H1 (cell line): ENCODE data around the gene MPV17. TPM values are rescaled to one million over a fixed set of nuclear protein-coding genes. Genes with fewer than 3 reads are reported as not detected.

Experiments used
- CTCF ChIA-PET: fragments of 300-600 bp; sonication (Branson Sonifier 250); formaldehyde crosslinking; loops from one replicate; lab custom pipeline; 2021; ENCODE audit not compliant: partially characterized antibody; lab: Charles Lee
- POLR2A ChIA-PET: fragments of 300-600 bp; sonication (Branson Sonifier 250); formaldehyde crosslinking; loops from one replicate; lab custom pipeline; 2021; ENCODE audit warnings: inconsistent platforms; ENCODE audit not compliant: partially characterized antibody; lab: Charles Lee
- DNase-seq, 2 experiments: peaks; one replicate each; pipeline versions ENCODE4 v3.0.0 to v3.0.0-alpha.2; 2010 to 2022; ENCODE audit warnings: low spot score in 2 of 2, low read depth in 1 of 2, mixed read lengths in 1 of 2
- FAIRE-seq: peaks from 2 replicates; lab custom pipeline; 2011; peaks lifted over from hg19 to GRCh38; lab: Jason Lieb, UNC
- H2AFZ ChIP-seq: 2 replicates; pipeline ENCODE4 v1.8.1; 2012; ENCODE audit warnings: low read length, inconsistent platforms
- H2AK5ac ChIP-seq: 2 replicates; pipeline ENCODE4 v1.6.1; 2013; ENCODE audit warnings: low read depth, low read length
- H2BK120ac ChIP-seq: replicated peaks from 2 replicates; pipeline ENCODE3; 2013; ENCODE audit warnings: low read depth, low read length, inconsistent platforms
- H2BK12ac ChIP-seq: 2 replicates; pipeline ENCODE4 v1.6.1; 2013; ENCODE audit warnings: low read depth, low read length
- H2BK15ac ChIP-seq: 2 replicates; pipeline ENCODE4 v1.6.1; 2013; ENCODE audit warnings: low read length
- H2BK20ac ChIP-seq: 2 replicates; pipeline ENCODE4 v1.6.1; 2013; ENCODE audit warnings: low read length
- H2BK5ac ChIP-seq: 2 replicates; pipeline ENCODE4 v1.6.1; 2013; ENCODE audit warnings: low read depth, low read length
- H3K14ac ChIP-seq: 2 replicates; pipeline ENCODE4 v1.6.1; 2013; ENCODE audit warnings: inconsistent platforms; ENCODE audit not compliant: insufficient read length
- H3K18ac ChIP-seq: 2 replicates; pipeline ENCODE4 v1.6.1; 2013; ENCODE audit warnings: low read length; ENCODE audit errors: extremely low read depth
- H3K23ac ChIP-seq: 2 replicates; pipeline ENCODE4 v1.6.1; 2013; ENCODE audit warnings: inconsistent platforms; ENCODE audit not compliant: insufficient read length
- H3K23me2 ChIP-seq: 2 replicates; pipeline ENCODE4 v1.6.1; 2013; ENCODE audit warnings: low read depth, low read length
- H3K27ac ChIP-seq: 2 replicates; pipeline ENCODE4 v1.6.1; 2011; ENCODE audit warnings: low read depth, low read length, inconsistent platforms
- H3K27me3 ChIP-seq, 4 experiments: replicated peaks in 1 of 4; 1 replicate in 1 of 4; 2 replicates in 3 of 4; pipeline versions ENCODE4 v1.6.1 to v1.8.1; 2011 to 2013; ENCODE audit warnings: low read length in 3 of 4, mild to moderate bottlenecking in 3 of 4, inconsistent platforms in 2 of 4, mixed read lengths in 2 of 4, moderate library complexity in 1 of 4; ENCODE audit not compliant: control insufficient read depth in 3 of 4, insufficient read depth in 3 of 4; ENCODE audit errors: extremely low read depth in 1 of 4
- H3K36me3 ChIP-seq, 4 experiments: 2 replicates each; pipeline versions ENCODE4 v1.6.1 to v1.8.1; 2011 to 2013; ENCODE audit warnings: mild to moderate bottlenecking in 4 of 4, low read length in 3 of 4, moderate library complexity in 2 of 4, control low read depth in 1 of 4, inconsistent platforms in 1 of 4; ENCODE audit not compliant: insufficient read depth in 4 of 4, control insufficient read depth in 2 of 4
- H3K4ac ChIP-seq: replicated peaks from 2 replicates; pipeline ENCODE3; 2013; ENCODE audit warnings: low read length, low read depth, mixed read lengths, inconsistent platforms; ENCODE audit not compliant: insufficient read length
- H3K4me1 ChIP-seq, 4 experiments: replicated peaks in 1 of 4; 1 replicate in 1 of 4; 2 replicates in 3 of 4; pipeline versions ENCODE4 v1.6.1 to v1.8.1; 2011 to 2013; ENCODE audit warnings: low read length in 3 of 4, inconsistent platforms in 2 of 4, mixed read lengths in 1 of 4; ENCODE audit not compliant: insufficient read depth in 4 of 4, control insufficient read depth in 3 of 4
- H3K4me2 ChIP-seq, 2 experiments: 2 replicates each; pipeline versions ENCODE4 v1.6.1 to v1.8.1; 2011 to 2013; ENCODE audit warnings: low read depth in 2 of 2, low read length in 2 of 2, control low read depth in 1 of 2, inconsistent platforms in 1 of 2, mild to moderate bottlenecking in 1 of 2; ENCODE audit not compliant: insufficient read depth in 1 of 2
- H3K4me3 ChIP-seq, 4 experiments: fragments of 200-600, 300-600 bp in 1 of 4; sonication (generic), shearing (Covaris generic), sonication (Bioruptor Twin) in 1 of 4; 2 replicates each; pipeline versions ENCODE4 v1.5.1 to v1.8.1; 2011 to 2016; ENCODE audit warnings: low read length in 4 of 4, low read depth in 3 of 4, control low read depth in 2 of 4, inconsistent platforms in 2 of 4, mild to moderate bottlenecking in 2 of 4, mixed read lengths in 1 of 4, moderate library complexity in 1 of 4; ENCODE audit not compliant: insufficient read depth in 2 of 4; ENCODE audit errors: extremely low read depth in 1 of 4
- H3K56ac ChIP-seq: replicated peaks from 2 replicates; pipeline ENCODE3; 2013; ENCODE audit warnings: low read depth, mild to moderate bottlenecking, mixed read lengths, low read length, inconsistent platforms; ENCODE audit not compliant: insufficient read length
- H3K79me1 ChIP-seq: 2 replicates; pipeline ENCODE4 v1.6.1; 2013; ENCODE audit warnings: low read depth, low read length, control low read depth
- H3K79me2 ChIP-seq, 2 experiments: 2 replicates each; pipeline versions ENCODE4 v1.6.1 to v1.8.1; 2012 to 2013; ENCODE audit warnings: low read length in 2 of 2, mild to moderate bottlenecking in 2 of 2, inconsistent platforms in 1 of 2; ENCODE audit not compliant: insufficient read depth in 2 of 2, control insufficient read depth in 1 of 2
- H3K9ac ChIP-seq, 4 experiments: replicated peaks in 1 of 4; 1 replicate in 1 of 4; 2 replicates in 3 of 4; pipeline versions ENCODE4 v1.6.1 to v1.8.1; 2011 to 2013; ENCODE audit warnings: low read depth in 3 of 4, low read length in 3 of 4, control low read depth in 2 of 4, mild to moderate bottlenecking in 2 of 4, moderate library complexity in 2 of 4, inconsistent platforms in 1 of 4; ENCODE audit errors: extremely low read depth in 1 of 4
- H3K9me3 ChIP-seq, 2 experiments: 2 replicates each; pipeline versions ENCODE4 v1.6.1 to v1.8.1; 2012 to 2013; ENCODE audit warnings: mild to moderate bottlenecking in 2 of 2, moderate library complexity in 2 of 2, control low read depth in 1 of 2, inconsistent platforms in 1 of 2, low read depth in 1 of 2, low read length in 1 of 2, mixed read lengths in 1 of 2; ENCODE audit not compliant: insufficient read depth in 2 of 2
- H4K20me1 ChIP-seq, 2 experiments: replicated peaks in 1 of 2; 2 replicates each; pipeline versions ENCODE3 to v1.8.1; 2011 to 2013; ENCODE audit warnings: inconsistent platforms in 2 of 2, low read length in 2 of 2, mild to moderate bottlenecking in 1 of 2; ENCODE audit not compliant: insufficient read depth in 2 of 2, control insufficient read depth in 1 of 2
- H4K5ac ChIP-seq: 2 replicates; pipeline ENCODE4 v1.6.1; 2013; ENCODE audit warnings: low read length, low read depth, mixed read lengths, inconsistent platforms; ENCODE audit not compliant: insufficient read length
- H4K8ac ChIP-seq: 2 replicates; pipeline ENCODE4 v1.8.0; 2013; ENCODE audit warnings: mild to moderate bottlenecking, moderate library complexity, low read length, inconsistent platforms; ENCODE audit not compliant: insufficient read depth; ENCODE audit errors: extremely low read depth
- H4K91ac ChIP-seq: replicated peaks from 2 replicates; pipeline ENCODE3; 2013; ENCODE audit warnings: low read length, mixed read lengths, inconsistent platforms; ENCODE audit not compliant: insufficient read length
- E2F6 ChIP-seq: IDR thresholded peaks from 2 replicates; pipeline ENCODE4 v1.6.1; 2012; ENCODE audit warnings: inconsistent platforms
- EZH2 ChIP-seq: fragments of 200-600 bp; sonication (generic); IDR thresholded peaks from 2 replicates; pipeline ENCODE4 v1.7.1; 2012; ENCODE audit warnings: low read depth, mild to moderate bottlenecking, moderate library complexity, low read length, inconsistent platforms; ENCODE audit not compliant: severe bottlenecking
- KDM5A ChIP-seq: fragments of 200-600 bp; IDR thresholded peaks from 2 replicates; pipeline ENCODE4 v1.7.1; 2012; ENCODE audit warnings: mild to moderate bottlenecking, low read length, inconsistent platforms, mixed read lengths
- MAFK ChIP-seq: IDR thresholded peaks from 2 replicates; pipeline ENCODE4 v1.6.1; 2012; ENCODE audit warnings: low read depth, mild to moderate bottlenecking, improper control_type of control experiment, low read length
- NANOG ChIP-seq: IDR thresholded peaks from 2 replicates; pipeline ENCODE4 v1.6.1; 2011; ENCODE audit warnings: low read length, low read depth, mild to moderate bottlenecking, inconsistent platforms; ENCODE audit not compliant: insufficient read depth, poor library complexity, severe bottlenecking
- USF2 ChIP-seq: IDR thresholded peaks from 2 replicates; pipeline ENCODE4 v1.6.1; 2011; ENCODE audit warnings: low read length, improper control_type of control experiment
- WGBS, 2 experiments: shearing (Covaris generic) in 1 of 2; methylation state at CpG; one replicate each; pipeline versions ENCODE4 v1.1.6 to v1.1.7; 2013 to 2015; ENCODE audit warnings: low lambda C conversion rate in 2 of 2, mixed read lengths in 2 of 2, inconsistent platforms in 1 of 2, low coverage in 1 of 2, missing lambda C conversion rate in 1 of 2; ENCODE audit not compliant: insufficient replicate concordance in 2 of 2, insufficient coverage in 1 of 2, insufficient read length in 1 of 2; ENCODE audit errors: extremely low coverage in 1 of 2, missing lambda C conversion rate in 1 of 2; 5-methylcytosine and 5-hydroxymethylcytosine counted together
- polyA plus RNA-seq, 7 experiments: library from polyadenylated mRNA; depleted of rRNA in 3 of 7; stranded (reverse) in 5 of 7; unstranded in 2 of 7; fragments of >200 nt in 5 of 7; fragments of 200-250 nt in 2 of 7; gene quantifications; 1 replicate in 5 of 7; 2 replicates in 1 of 7; 4 replicates in 1 of 7; pipeline versions ENCODE4 v1.2.1 to v1.2.3, GENCODE V29; 2011 to 2013; ENCODE audit warnings: missing spikeins in 2 of 7, mixed read lengths in 2 of 7
- total RNA-seq: library from RNA; stranded (reverse); fragmentation: NEBNext Ultra II Directional; extraction: Animal tissue kit (Norgen Biotek cat#: 25700); gene quantifications from 2 replicates; pipeline ENCODE4 v1.2.1, GENCODE V29; 2021

The MPV17 gene
- total and polyA plus RNA-seq, 2 of the 8 experiments (the other 6 are each of a cell fraction or from before 2014, with no cell fraction given): 45.2 to 181 TPM

GRCh38 chr2:27370816-27371620 lies 48.1 kb upstream of the MPV17 start:
- H4K8ac ChIP-seq: peak overlapping the region; percentile 92
- H2AFZ ChIP-seq: peak overlapping the region; percentile 9; the same call in 1 of the 2 replicates
- no peak overlapping the region for H4K91ac ChIP-seq
- 9% methylated on average over 44 of the region's 46 CpGs; no CpG with 5 or more reads in 1 of the 2 experiments for WGBS, 2 experiments
- H3K9ac ChIP-seq: peak overlapping the region; percentile 3 to 84 (median 80)
- no peaks in the 10 kb centered on the region for H3K27me3 ChIP-seq
- peaks cover 5% of the 10 kb centered on the region; the same call in 1 of the 2 replicates for H3K79me1 ChIP-seq
- H2BK20ac ChIP-seq: no peak overlapping the region
- peak overlapping the region; percentile 72 to 99 (median 88) for H3K4me3 ChIP-seq
- H2AK5ac ChIP-seq: no peak overlapping the region
- H3K14ac ChIP-seq: no peak overlapping the region
- H3K56ac ChIP-seq: peak overlapping the region; percentile 24
- peak overlapping the region; percentile 31 for H3K27ac ChIP-seq
- peaks cover 2 to 21% of the 10 kb centered on the region in 2 experiments; a peak in 3 of 4 replicates for H3K79me2 ChIP-seq
- peak overlapping the region; percentile 85 for H4K5ac ChIP-seq
- H3K9me3 ChIP-seq: no peaks in the 10 kb centered on the region
- peaks cover 0 to 4% (median 2%) of the 10 kb centered on the region in 4 experiments; a peak in 4 of 7 replicates for H3K4me1 ChIP-seq
- peaks cover 29 to 53% (median 46%) of the 10 kb centered on the region in 4 experiments for H3K36me3 ChIP-seq
- H4K20me1 ChIP-seq: peaks cover 0 to 16% of the 10 kb centered on the region in 2 experiments
- FAIRE-seq (no peak), DNase-seq (peak in 1 of 2 experiments; percentile 47)
- peak overlapping the region; percentile 84; the same call in 1 of the 2 replicates for H2BK5ac ChIP-seq
- no peak overlapping the region for H2BK12ac ChIP-seq
- ChIA-PET CTCF (interaction anchor here (0.8 to 2.8 kb wide), 10 partner anchors 8 to 129 kb away, joined by 3 to 7 read pairs (median 4); partner anchors contain the start of genes FNDC4 and UCN), POLR2A (interaction anchor here (0.9 to 8.2 kb wide), 11 partner anchors 9 to 160 kb away, joined by 3 to 135 read pairs (median 3); partner anchors contain the start of genes GTF3C2, MPV17, PPM1G and ZNF513)
- no peak overlapping the region for H3K23ac ChIP-seq
- H2BK120ac ChIP-seq: no peak overlapping the region
- peak overlapping the region; percentile 77 to 81 for H3K4me2 ChIP-seq
- 0 out of 2 replicates have a peak overlapping the region, but pooled peaks have one; percentile 20 for H3K18ac ChIP-seq
- H2BK15ac ChIP-seq: no peak overlapping the region
- peaks cover 8% of the 10 kb centered on the region for H3K23me2 ChIP-seq
- H3K4ac ChIP-seq: no peak overlapping the region
- TF ChIP-seq EZH2: no peak
- peak; percentile 46; the same call in 1 of the 2 replicates for TF ChIP-seq KDM5A
- no peak for TF ChIP-seq MAFK
- TF ChIP-seq NANOG: no peak
- peak; percentile 84 for TF ChIP-seq E2F6
- TF ChIP-seq USF2: no peak
